B cell (primary cell): ENCODE measurements around the gene CTCF.

Experiments used
- CTCF ChIP-seq: fragments of 200-600 bp; IDR thresholded peaks from one replicate; pipeline ENCODE4 v1.8.0; 2022; ENCODE audit warnings: antibody characterized with exemption, mild to moderate bottlenecking
- EZH2 ChIP-seq: IDR thresholded peaks from 2 replicates; pipeline ENCODE4 v1.6.1; 2012; ENCODE audit warnings: borderline replicate concordance, low read depth, mild to moderate bottlenecking, moderate library complexity, low read length; ENCODE audit not compliant: insufficient read depth, poor library complexity, severe bottlenecking

- TF ChIP-seq CTCF (no peak), EZH2 (no peak)
Measured at GRCh38 chr16:67672306-67672705, 110.0 kb downstream of the CTCF start.
